ENCODE data around the gene KCNMB3.
"Not testable (repeated sequence)": the region's sequence is repeated elsewhere in the genome, so short reads cannot be mapped to it uniquely, and the experiment has no call there.

The KCNMB3 gene, protein sequence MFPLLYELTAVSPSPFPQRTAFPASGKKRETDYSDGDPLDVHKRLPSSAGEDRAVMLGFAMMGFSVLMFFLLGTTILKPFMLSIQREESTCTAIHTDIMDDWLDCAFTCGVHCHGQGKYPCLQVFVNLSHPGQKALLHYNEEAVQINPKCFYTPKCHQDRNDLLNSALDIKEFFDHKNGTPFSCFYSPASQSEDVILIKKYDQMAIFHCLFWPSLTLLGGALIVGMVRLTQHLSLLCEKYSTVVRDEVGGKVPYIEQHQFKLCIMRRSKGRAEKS

GRCh38 chr3:179250803-179251476, at the start of gene KCNMB3:
KCNMB3 (minus strand) TSS chr3:179251114; CDS start chr3:179250990, 124 bp downstream.
- DNase-seq (ENCODE audit: low read depth), result no peak

GRCh38 chr3:179299999-179300613, 49.2 kb upstream of the KCNMB3 start:
- no peak for DNase-seq (ENCODE audit: low read depth)

DNA sequence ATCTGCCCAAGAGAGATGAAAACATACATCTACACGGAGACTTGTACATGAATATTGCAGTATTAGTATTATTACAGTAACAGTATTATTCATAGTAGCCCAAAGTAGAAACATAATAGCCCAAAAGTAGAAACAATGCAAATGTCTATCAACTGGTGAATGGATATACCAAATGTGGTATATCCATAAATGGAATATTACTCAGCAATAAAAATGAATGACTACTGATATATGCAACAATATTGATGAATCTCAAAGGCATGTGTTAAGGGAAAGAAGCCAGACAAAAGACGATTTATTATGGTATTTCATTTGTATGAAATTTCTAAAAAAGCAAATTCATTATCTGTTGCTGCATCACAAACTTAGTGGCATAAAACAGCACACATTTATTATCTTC, 48.4 kb upstream of the KCNMB3 start:
- no peak for DNase-seq (ENCODE audit: low read depth)

DNA sequence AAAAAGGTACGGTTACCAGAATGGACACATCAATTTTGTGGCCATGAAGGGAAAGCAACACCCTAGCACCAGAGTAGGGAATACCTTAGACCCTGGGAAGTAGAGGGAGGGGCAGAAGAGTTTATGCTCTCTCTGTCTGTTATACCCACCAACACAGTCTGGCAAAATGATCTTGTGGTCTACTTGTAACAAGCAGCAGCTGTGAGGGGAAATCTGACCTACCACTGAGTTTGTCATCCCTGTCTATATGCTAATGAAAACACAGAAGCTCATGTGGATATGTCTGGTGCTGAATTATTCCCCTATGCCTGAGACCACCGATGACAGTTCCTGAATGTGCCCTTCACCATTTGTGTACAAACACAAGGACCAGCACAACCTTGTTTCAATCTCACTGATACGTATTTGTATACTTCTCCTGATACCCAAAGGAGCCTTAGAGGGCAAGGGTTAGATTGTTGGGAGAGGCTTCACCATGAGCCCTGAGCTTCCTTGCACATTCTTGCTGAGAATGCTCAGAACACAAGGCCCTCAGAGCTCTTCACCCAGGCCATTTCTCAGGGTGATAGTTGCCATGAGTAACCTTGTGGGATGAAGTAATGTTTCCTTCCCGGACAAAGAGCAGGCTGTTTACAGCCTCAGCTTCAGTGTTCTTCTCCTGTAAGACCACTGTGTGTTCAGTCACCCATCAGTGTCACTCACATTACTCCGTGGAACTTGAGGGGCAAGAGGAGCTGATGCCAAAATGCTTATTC, 47.2 kb upstream of the KCNMB3 start:
- no peak for DNase-seq (ENCODE audit: low read depth)

DNA sequence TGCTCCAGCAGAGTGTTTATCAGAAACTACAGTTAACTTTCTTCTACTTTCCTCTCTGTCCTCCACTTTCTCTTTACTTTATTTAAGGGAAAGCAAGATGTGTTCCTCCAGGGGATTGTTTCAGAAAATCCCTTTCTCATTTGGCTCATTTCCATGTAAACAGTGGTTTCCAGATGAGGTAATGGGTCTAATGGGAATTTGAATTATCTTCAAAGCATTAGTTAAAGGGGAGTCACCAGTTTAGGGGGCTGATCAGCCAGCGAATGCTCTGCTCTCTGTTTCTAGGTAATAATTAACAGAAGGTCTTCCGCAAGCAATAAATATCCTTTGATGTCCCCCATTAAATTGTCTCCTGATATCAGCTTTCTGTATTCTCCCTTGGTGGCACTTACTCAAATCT, 41.5 kb upstream of the KCNMB3 start:
- DNase-seq (ENCODE audit: low read depth), result no peak

DNA sequence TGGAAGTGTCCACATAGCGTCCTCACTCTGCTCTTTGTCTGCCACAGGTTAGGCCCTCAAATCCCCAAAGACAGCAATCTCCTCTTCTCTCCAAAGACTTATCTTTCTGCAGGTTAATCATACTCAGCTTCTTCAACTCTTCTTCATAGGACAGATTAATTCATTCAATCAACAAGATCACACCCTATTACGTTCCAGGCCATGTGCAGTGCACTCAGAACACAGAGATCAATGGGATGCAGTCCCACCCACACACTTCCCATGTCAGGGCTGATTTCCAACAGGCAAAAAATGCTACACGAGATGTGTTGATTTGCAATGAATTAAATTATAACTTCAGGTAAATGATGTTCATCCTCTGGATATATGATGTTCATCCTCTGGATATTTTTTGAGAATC, 38.4 kb upstream of the KCNMB3 start:
- no peak for DNase-seq (ENCODE audit: low read depth)

GRCh38 chr3:179288845-179289244, 37.9 kb upstream of the KCNMB3 start:
- DNase-seq (ENCODE audit: low read depth), result no peak

- DNase-seq (ENCODE audit: low read depth), result no peak
Measured at GRCh38 chr3:179286331-179286730, 35.4 kb upstream of the KCNMB3 start.

- DNase-seq (ENCODE audit: low read depth), result no peak
Measured at GRCh38 chr3:179281825-179282224, 30.9 kb upstream of the KCNMB3 start.

GRCh38 chr3:179279837-179280236, 28.9 kb upstream of the KCNMB3 start:
- DNase-seq (ENCODE audit: low read depth), result no peak

- no peak for DNase-seq (ENCODE audit: low read depth)
Measured at GRCh38 chr3:179278932-179279693, 28.2 kb upstream of the KCNMB3 start.

GRCh38 chr3:179278151-179278550, 27.2 kb upstream of the KCNMB3 start:
- no peak for DNase-seq (ENCODE audit: low read depth)

- DNase-seq (ENCODE audit: low read depth), result no peak
Measured at GRCh38 chr3:179276743-179277142, 25.8 kb upstream of the KCNMB3 start.

DNA sequence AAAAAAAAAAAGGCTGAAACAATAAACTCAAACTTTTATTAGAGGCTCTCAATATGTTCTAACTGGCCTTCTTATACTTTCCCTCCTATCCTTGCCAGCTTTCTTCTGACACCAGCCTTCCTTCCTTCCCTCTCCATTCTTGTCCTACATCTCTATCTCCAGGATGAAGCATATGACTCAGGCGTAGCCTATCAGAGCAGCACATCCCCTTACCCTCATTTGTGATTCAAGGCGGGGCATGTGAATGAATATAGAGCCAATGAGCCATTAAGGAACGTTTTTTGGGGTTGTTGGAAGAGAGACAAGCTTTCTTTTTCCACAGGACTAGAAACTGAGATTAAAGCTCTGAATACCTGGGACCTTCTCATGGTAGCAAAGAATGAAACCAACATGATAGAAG, 25.1 kb upstream of the KCNMB3 start:
- DNase-seq (ENCODE audit: low read depth), result no peak

DNA sequence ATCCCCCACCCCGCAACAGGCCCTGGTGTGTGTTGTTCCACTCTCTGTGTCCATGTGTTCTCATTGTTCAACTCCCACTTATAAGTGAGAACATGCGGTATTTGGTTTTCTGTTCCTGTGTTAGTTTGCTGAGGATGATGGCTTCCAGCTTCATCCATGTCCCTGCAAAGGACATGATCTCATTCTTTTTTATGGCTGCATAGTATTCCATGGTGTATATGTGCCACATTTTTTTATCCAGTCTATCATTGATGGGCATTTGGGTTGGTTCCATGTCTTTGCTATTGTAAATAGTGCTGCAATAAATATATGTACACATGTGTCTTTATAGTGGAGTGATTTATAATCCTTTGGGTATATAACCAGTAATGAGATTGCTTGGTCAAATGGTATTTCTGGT, 23.5 kb upstream of the KCNMB3 start:
- not testable (repeated sequence) for DNase-seq (ENCODE audit: low read depth)

DNA sequence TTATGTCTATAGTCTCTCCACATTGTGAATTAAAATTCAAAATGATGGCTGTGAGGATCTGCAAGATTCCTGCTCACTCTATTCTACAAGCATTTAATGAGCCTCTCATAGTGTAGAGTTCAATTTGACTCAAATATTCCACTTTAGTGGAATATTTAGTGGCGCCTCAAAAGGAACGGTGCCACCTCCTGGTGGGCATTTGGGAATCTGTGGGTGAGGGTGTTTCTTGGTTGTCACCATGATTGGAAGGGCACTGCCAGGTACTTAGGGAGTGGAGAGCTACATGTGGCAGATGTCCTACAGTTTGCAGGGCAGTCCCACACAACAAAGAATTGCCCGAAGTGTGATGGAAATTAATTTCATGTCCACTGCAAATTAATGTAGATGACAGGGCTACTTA, 21.5 kb upstream of the KCNMB3 start:
- no peak for DNase-seq (ENCODE audit: low read depth)

DNA sequence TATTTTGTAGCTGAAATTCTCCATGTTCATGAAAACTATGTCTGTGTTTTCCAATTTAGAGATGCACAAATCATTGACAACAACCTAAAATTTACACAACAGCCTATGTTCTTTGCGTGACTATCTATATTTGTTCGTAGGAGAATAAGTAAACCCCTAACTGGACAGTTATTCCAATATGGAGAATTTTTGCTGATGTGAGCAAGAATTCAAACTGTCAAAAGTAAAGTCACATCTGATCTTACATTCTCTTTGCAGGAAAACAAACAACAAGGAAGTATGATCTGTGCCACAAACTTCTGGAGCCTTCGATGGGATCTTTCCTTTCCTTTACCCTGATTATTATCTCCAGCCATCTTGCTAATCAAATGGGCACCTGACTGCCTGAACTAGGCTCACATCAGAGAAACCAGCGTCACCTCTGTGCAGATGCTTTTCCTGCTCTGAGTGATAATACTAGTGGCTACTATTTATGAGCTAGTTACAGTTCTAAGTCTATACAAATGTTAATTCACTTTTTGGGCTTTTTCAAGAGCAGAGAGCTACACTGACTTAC, 18.3 kb upstream of the KCNMB3 start:
- no peak for DNase-seq (ENCODE audit: low read depth)

- no peak for DNase-seq (ENCODE audit: low read depth)
Measured at GRCh38 chr3:179268400-179269051, 17.6 kb upstream of the KCNMB3 start.

DNA sequence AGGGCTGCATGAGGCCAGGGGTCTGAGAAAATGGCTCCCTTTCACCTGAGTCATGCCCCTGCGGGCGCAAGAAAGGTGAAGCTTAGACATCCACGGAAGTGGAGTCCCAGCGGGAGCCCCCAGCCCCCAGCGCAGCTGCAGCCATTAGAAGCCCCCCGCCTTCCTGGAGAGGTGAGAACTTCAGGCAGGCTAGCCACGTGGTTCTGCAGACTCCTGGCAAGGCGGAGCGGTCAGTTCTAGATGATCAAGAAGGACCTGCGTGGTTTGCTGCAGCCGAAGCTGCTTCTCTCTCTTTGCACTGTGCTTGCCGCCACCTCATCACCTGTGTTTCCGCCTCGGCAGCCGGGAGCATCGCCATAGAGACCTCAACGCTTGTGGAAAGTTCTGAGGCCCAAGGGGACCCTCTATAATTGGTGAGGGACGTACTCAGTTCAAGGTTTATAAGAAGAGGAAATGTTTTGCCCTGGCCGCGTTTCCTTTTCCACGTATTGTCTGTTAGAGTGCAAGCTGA, 15.8 kb upstream of the KCNMB3 start:
- no peak for DNase-seq (ENCODE audit: low read depth)

- DNase-seq (ENCODE audit: low read depth), result no peak
Measured at GRCh38 chr3:179265875-179266274, 15.0 kb upstream of the KCNMB3 start.

- DNase-seq (ENCODE audit: low read depth), result no peak
Measured at GRCh38 chr3:179265092-179265491, 14.2 kb upstream of the KCNMB3 start.

All from stimulated activated CD4-positive, alpha-beta T cell treated with anti-CD3 and anti-CD28 coated beads, Interleukin-2, amount 100 ng/mL, for 4 hours (primary cell).